HG02852 (cell line): ENCODE measurements around the gene PEPD.

Experiments used
- ATAC-seq: cut with Tn5 transposase; IDR thresholded peaks from one replicate; pipeline ENCODE4 v1.9.1; 2021; ENCODE audit warnings: mild to moderate bottlenecking, moderate library complexity; ENCODE audit not compliant: unreplicated experiment

The PEPD gene

GRCh38 chr19:33461256-33462111, 60.1 kb downstream of the PEPD start:
- ATAC-seq, result no peak

GRCh38 chr19:33460221-33460908, 61.2 kb downstream of the PEPD start:
- no peak for ATAC-seq

DNA sequence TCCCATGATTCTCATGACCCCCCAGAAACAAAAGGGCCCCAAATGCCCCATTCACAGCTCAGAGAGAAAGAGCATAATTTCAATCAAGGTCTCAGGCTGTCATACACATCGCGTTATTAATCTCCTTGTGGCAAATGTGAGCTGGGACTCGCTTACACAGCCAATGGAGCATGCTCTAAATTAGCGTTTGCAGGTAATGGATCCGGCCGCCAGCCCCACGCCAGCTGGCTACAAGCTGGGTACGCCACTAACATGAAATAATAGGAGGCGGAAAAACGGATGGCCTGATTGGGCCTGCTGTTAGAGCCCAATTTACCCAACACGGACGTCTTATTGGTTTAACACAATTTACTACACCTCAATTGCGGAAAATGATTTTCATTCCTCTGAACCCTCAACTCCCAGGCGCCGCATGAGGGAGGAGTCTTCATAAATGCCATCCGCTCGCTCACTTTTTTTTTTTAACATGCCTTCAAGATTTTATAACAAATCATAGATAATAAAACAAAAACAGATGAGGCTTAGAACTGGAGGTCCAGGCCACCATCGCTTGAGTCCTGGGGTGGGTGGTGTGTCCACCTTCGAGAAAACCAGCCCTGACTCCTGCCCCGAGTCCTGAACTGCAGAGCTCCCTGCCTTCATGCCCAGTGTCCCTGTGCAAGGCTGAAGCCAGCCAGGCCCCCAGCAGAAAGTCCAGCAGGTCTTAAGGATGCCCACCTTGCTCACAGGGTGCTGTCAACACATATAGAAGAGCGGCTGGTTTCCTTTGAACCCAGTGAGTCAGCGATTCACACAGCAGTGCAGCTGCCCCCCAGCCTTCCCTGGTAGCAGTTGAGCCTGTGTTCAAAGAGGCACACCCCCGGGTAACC, 62.1 kb downstream of the PEPD start:
- ATAC-seq, result no peak

GRCh38 chr19:33458807-33459206, 62.8 kb downstream of the PEPD start:
- ATAC-seq, result no peak

DNA sequence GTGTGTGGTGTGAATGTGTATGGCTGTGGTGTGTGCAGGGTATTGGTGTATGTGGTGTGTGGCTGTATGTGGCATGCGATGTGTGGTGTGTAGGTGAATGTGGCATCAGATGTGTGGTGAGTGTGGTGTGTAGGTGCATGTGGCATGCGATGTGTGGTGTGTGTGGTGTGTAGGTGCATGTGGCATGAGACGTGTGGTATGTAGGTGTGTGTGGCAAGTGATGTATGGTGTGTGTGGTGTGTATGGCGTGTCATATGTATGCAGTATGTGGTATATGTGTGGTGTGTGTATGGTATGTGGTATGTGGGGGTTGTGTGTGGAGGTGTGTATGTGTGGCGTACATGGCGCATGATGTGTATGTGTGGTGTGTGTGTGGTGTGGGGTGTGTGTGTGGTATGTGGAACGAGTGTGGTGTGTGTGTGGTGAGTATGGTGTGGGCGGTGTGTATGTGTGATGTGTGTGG, 63.4 kb downstream of the PEPD start:
- no peak for ATAC-seq

DNA sequence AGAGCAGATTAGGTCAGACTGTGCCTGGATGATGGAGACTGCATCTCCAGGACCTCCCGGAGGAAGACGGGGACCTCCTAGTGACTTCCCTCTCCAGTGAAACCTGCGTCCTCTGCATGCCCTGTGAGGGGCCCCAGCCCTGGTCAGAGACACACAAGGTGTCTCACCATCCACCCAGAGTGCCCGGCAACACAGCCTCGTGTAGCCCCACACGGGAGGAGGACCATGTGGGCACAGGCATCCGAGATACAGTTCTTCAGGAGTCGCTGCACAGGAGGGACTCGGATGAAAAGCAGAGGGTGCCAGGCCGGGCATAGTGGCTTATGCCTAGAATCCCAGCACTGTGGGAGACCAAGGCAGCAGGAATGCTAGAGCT, 64.8 kb downstream of the PEPD start:
- no peak for ATAC-seq

GRCh38 chr19:33456076-33456844, 65.3 kb downstream of the PEPD start:
- no peak for ATAC-seq

- no peak for ATAC-seq
These were observed 68.3 kb downstream of the PEPD start for GRCh38 chr19:33453265-33453664.

- ATAC-seq, result no peak
These were observed 70.9 kb downstream of the PEPD start for GRCh38 chr19:33450689-33451088.

DNA sequence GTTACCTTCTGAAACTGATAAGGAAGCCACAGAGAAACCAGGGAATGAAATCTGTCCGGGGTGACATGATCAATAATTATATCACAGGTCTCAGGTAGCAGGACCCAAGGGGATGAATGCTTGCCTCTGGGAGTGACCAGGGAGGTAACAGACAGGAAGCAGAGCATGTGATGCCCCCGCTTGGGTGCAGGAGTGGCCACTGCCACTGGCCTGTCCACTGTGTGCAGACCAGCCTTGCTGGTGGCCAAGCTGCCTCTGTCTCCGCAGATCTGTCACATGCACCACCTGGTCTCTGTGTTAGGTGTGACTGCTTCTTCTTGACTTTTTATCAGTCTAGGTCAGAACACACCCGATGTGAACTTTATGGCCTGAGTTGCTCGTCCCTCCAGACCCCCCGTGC, 71.8 kb downstream of the PEPD start:
- no peak for ATAC-seq

- no peak for ATAC-seq
These were observed 73.5 kb downstream of the PEPD start for GRCh38 chr19:33448159-33448516.

DNA sequence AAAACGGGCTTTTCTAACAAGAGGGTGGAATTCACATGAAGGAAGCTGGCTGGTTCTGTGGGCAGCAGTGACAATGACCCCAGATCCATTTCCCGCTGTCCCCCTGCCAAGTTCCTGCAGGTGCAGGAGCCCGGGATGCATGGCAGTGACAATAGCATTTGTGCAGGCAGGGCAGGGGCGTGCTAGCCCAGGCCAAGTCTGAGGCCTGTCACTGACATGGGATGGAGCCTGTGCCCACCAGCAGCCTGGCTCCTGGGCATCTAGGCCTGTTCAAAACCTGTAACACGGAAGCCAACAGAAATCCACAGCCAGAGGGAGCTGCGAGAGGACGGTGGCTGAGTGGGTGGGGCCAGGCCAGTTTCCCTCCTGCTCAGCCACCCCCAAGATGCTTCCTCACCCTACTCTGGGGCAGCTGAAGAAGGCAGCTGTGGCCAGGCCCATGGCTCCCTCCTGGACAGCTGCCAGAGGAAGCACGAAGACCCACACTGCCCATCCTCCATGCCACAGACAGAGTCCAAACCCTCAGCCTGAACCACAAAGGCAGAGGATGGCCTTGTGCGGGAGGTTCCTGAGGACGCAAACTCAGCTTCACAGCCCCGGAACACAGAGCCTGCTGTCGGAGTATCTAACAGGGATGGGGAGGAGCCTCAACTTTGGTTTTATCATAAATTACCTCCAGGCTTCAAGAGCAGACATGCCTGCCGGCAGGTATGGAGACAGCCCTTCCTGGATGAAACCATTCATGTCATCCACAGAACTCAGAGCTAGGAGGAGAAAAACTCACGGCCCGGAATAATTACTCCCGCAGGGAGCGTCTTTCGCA, 74.0 kb downstream of the PEPD start:
- no peak for ATAC-seq

GRCh38 chr19:33446330-33447293, 75.0 kb downstream of the PEPD start:
- ATAC-seq, result no peak

DNA sequence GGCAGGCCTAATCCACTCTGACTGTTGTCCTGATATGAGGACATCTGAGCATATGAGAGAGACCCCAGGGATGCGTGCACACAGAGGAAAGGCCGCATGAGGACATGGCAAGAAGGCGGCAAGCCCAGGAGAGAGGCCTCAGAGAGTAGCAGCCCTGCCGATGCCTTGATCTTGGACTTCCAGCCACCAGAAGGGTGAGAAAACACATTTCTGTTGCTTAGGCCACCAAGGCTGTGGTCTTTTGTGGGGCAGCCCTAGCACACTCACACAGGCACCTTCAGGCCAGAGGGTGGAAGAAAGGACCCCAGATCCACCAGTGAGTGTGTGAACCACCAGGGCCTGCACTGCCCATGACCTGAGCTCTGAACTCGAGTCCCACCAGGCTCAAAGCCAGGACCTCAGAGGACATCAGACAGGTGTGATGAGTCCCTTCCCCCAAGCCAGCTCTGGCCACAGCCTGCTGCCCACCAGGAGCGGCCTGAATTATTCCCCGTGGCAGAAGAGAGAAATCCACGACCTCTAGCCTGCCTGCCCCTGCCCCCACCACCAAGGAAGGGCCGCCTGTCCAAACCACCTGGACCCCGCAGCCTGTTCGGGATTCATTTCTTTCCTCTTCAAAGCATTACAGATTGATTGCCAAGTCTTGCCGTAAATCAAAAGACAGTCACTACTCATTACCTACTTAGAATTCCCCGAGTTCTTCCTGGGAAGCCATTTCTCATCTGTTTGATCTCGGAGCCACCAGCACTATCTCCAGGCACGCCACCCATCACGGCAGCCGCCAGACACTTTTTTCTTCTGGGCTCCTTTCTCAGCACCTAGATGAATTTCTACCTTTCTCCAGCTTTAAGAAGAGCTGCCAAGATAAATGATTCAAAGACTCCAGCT, 75.9 kb downstream of the PEPD start:
- ATAC-seq, result no peak

DNA sequence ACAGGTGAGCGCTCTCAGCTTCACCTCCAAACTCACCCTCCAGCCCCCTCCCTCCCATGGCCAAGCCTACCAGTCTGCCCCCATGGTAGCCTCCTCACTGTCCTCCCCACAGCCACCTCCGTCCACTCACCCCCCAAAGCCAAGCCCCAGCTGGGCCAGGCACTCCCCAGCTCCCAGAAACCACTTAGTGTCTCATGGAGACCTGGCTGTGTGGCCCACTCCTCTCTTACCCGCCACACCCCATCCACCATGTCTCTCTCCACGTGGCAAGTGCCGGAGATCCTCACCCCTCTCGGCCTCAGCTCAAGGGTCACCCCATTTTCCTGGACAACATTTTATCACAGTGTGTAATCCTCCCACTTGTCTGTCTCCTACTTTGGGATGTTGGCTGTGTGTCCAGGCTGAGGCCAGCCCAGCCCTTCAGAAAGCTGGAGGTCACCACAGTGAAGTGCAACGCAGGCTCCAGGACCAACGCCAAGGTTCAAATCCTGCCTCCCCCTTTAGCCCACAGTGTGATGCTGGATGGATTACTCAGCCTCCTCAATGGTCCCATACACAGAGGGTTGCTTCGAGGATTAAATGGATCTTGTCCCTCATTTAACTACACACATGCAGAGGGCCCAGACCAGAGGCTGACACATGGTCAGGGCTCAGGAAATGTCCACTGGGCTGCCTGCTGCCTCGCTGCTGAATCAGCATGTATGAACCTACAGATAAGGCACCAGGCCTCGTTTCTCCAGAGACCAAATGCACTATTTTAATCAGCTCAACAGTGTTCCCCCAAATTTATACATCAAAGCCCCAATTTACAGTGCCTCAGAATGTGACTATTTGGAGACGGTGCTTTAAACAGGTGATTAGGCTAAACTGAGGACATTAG, 76.8 kb downstream of the PEPD start:
- no peak for ATAC-seq

- no peak for ATAC-seq
These were observed 77.7 kb downstream of the PEPD start for GRCh38 chr19:33443638-33444561.
